Stimulated activated naive B cell treated with anti-CD40 and anti-IgM and Interleukin-4, amounts not matched to agents 10 μg/mL and 1 μg/mL and 100 μg/mL, for 72 hours (primary cell): ENCODE results near the gene TMEM175.
"Not testable (repeated sequence)": the region's sequence is repeated elsewhere in the genome, so short reads cannot be mapped to it uniquely, and the experiment has no call there.

ENCODE experiments used
- ATAC-seq, 2 donors: fragments of 150-1000 bp; cut with Tn5 transposase; replicated peaks; 2 replicates each; pipeline ENCODE4 v1.10.0; 2021; ENCODE audit warnings: moderate library complexity in 1 of 2
- DNase-seq: peaks from one replicate; pipeline ENCODE4 v3.0.0; 2021
- H3K27ac Mint-ChIP-seq: one replicate; pipeline ENCODE4 v1.8.0; 2022; ENCODE audit warnings: mild to moderate bottlenecking, mixed read lengths
- H3K27me3 Mint-ChIP-seq, 2 donors: one replicate each; pipeline ENCODE4 v1.8.0; 2022; ENCODE audit warnings: mixed read lengths in 2 of 2
- H3K36me3 Mint-ChIP-seq, 2 donors: one replicate each; pipeline ENCODE4 v1.8.0; 2022; ENCODE audit warnings: mixed read lengths in 2 of 2, mild to moderate bottlenecking in 1 of 2
- H3K4me1 Mint-ChIP-seq, 2 donors: one replicate each; pipeline ENCODE4 v1.8.0; 2022; ENCODE audit warnings: mixed read lengths in 2 of 2, mild to moderate bottlenecking in 1 of 2
- H3K4me3 Mint-ChIP-seq, 2 donors: one replicate each; pipeline ENCODE4 v1.8.0; 2022; ENCODE audit warnings: mild to moderate bottlenecking in 2 of 2, mixed read lengths in 2 of 2, moderate library complexity in 1 of 2
- H3K9me3 Mint-ChIP-seq, 2 donors: one replicate each; pipeline ENCODE4 v1.8.0; 2022; ENCODE audit warnings: mixed read lengths in 2 of 2, mild to moderate bottlenecking in 1 of 2

Gene TMEM175

GRCh38 chr4:991451-992296 is 59.4 kb downstream of the TMEM175 start:
- Mint-ChIP-seq H3K4me3 (no peak overlapping the region), H3K9me3 (no peaks in the 10 kb centered on the region), H3K27me3 (peaks cover 10 to 15% of the 10 kb centered on the region in 2 donors), H3K36me3 (peaks cover 8 to 13% of the 10 kb centered on the region in 2 donors), H3K4me1 (peaks cover 7 to 28% of the 10 kb centered on the region in 2 donors), H3K27ac (no peak overlapping the region)
- no peak for DNase-seq
- ATAC-seq, result no peak

- H3K36me3 Mint-ChIP-seq, result peaks cover 8 to 13% of the 10 kb centered on the region in 2 donors
- DNase-seq, result no peak
- ATAC-seq, result no peak
- H3K4me3 Mint-ChIP-seq, result peak overlapping the region in 1 of 2 donors; percentile 17
- no peaks in the 10 kb centered on the region for H3K9me3 Mint-ChIP-seq
- H3K27me3 Mint-ChIP-seq, result peaks cover 14 to 20% of the 10 kb centered on the region in 2 donors
- H3K27ac Mint-ChIP-seq, result no peak overlapping the region
- H3K4me1 Mint-ChIP-seq, result peaks cover 8 to 30% of the 10 kb centered on the region in 2 donors
Observed at GRCh38 chr4:992297-993110, 60.2 kb downstream of the TMEM175 start.

- peaks cover 8 to 13% of the 10 kb centered on the region in 2 donors for H3K36me3 Mint-ChIP-seq
- H3K27me3 Mint-ChIP-seq, result peaks cover 20 to 26% of the 10 kb centered on the region in 2 donors
- no peak for ATAC-seq
- no peak within 1 kb of the TSS for H3K27ac Mint-ChIP-seq
- no peak for DNase-seq
- peaks cover 6 to 30% of the 10 kb centered on the region in 2 donors for H3K4me1 Mint-ChIP-seq
- peak within 1 kb of the TSS in 1 of 2 donors; percentile 17 for H3K4me3 Mint-ChIP-seq
- no peaks in the 10 kb centered on the region for H3K9me3 Mint-ChIP-seq
Observed at GRCh38 chr4:993111-994029, 61.1 kb downstream of the TMEM175 start, which contains the start of gene SLC26A1. TSS of gene SLC26A1 (minus strand) at chr4:993404. CDS start at chr4:991703, 1,701 bp downstream.

- peaks cover 11 to 46% of the 10 kb centered on the region in 2 donors for H3K4me1 Mint-ChIP-seq
- ATAC-seq (no peak), DNase-seq (no peak)
- peaks cover 8 to 9% of the 10 kb centered on the region in 2 donors for H3K36me3 Mint-ChIP-seq
- H3K27me3 Mint-ChIP-seq, result peaks cover 31 to 38% of the 10 kb centered on the region in 2 donors
- peaks cover 0 to 1% of the 10 kb centered on the region in 2 donors for H3K9me3 Mint-ChIP-seq
- H3K4me3 Mint-ChIP-seq, result no peak overlapping the region
- H3K27ac Mint-ChIP-seq, result no peak overlapping the region
Observed at GRCh38 chr4:995311-996026, 63.2 kb downstream of the TMEM175 start.

- peaks cover 3 to 4% of the 10 kb centered on the region in 2 donors for H3K36me3 Mint-ChIP-seq
- peaks cover 35 to 40% of the 10 kb centered on the region in 2 donors for H3K27me3 Mint-ChIP-seq
- H3K9me3 Mint-ChIP-seq, result peaks cover 0 to 1% of the 10 kb centered on the region in 2 donors
- ATAC-seq, result no peak
- DNase-seq, result no peak
- peaks cover 11 to 53% of the 10 kb centered on the region in 2 donors for H3K4me1 Mint-ChIP-seq
- peak overlapping the region in 1 of 2 donors; percentile 28 for H3K4me3 Mint-ChIP-seq
- no peak overlapping the region for H3K27ac Mint-ChIP-seq
Observed at GRCh38 chr4:996030-996996, 64.1 kb downstream of the TMEM175 start.

- DNase-seq (no peak), ATAC-seq (no peak)
- peaks cover 11 to 56% of the 10 kb centered on the region in 2 donors for H3K4me1 Mint-ChIP-seq
- peak overlapping the region; percentile 63 for H3K27ac Mint-ChIP-seq
- peaks cover 0 to 1% of the 10 kb centered on the region in 2 donors for H3K9me3 Mint-ChIP-seq
- H3K27me3 Mint-ChIP-seq, result peaks cover 36 to 46% of the 10 kb centered on the region in 2 donors
- H3K4me3 Mint-ChIP-seq, result peak overlapping the region in 1 of 2 donors; percentile 0
- peaks cover 3 to 4% of the 10 kb centered on the region in 2 donors for H3K36me3 Mint-ChIP-seq
Observed at GRCh38 chr4:996997-997374, 64.7 kb downstream of the TMEM175 start.

- H3K27me3 Mint-ChIP-seq, result peaks cover 40 to 51% of the 10 kb centered on the region in 2 donors
- peaks cover 0 to 3% of the 10 kb centered on the region in 2 donors for H3K36me3 Mint-ChIP-seq
- no peak for DNase-seq
Observed at GRCh38 chr4:997375-998071, 65.3 kb downstream of the TMEM175 start.

GRCh38 chr4:998096-998691 is 65.9 kb downstream of the TMEM175 start:
- H3K27ac Mint-ChIP-seq, result no peak overlapping the region
- peaks cover 40 to 52% of the 10 kb centered on the region in 2 donors for H3K27me3 Mint-ChIP-seq
- ATAC-seq, result peak; percentile 8 to 10
- H3K4me3 Mint-ChIP-seq, result no peak overlapping the region
- DNase-seq, result no peak
- peaks cover 0 to 1% of the 10 kb centered on the region in 2 donors for H3K36me3 Mint-ChIP-seq
- peaks cover 13 to 48% of the 10 kb centered on the region in 2 donors for H3K4me1 Mint-ChIP-seq
- peaks cover 0 to 1% of the 10 kb centered on the region in 2 donors for H3K9me3 Mint-ChIP-seq

More at GRCh38 chr4:997375-998071, 65.3 kb downstream of the TMEM175 start:
- H3K9me3 Mint-ChIP-seq, result peaks cover 0 to 1% of the 10 kb centered on the region in 2 donors
- H3K4me3 Mint-ChIP-seq, result peak overlapping the region in 1 of 2 donors; percentile 19
- H3K4me1 Mint-ChIP-seq, result peaks cover 13 to 53% of the 10 kb centered on the region in 2 donors
- no peak overlapping the region for H3K27ac Mint-ChIP-seq
- peak; percentile 38 to 48 for ATAC-seq

GRCh38 chr4:999240-999863 is 67.1 kb downstream of the TMEM175 start:
- not testable (repeated sequence) for H3K4me3 Mint-ChIP-seq, H3K36me3 Mint-ChIP-seq, H3K27ac Mint-ChIP-seq

GRCh38 chr4:999882-1000425 is 67.7 kb downstream of the TMEM175 start:
- Mint-ChIP-seq H3K4me3 (no peak overlapping the region), H3K27ac (no peak overlapping the region)
- DNase-seq, result no peak

More at GRCh38 chr4:999240-999863, 67.1 kb downstream of the TMEM175 start:
- not testable (repeated sequence) for DNase-seq, ATAC-seq, H3K9me3 Mint-ChIP-seq
- peaks cover 46 to 63% of the 10 kb centered on the region in 2 donors for H3K27me3 Mint-ChIP-seq
- H3K4me1 Mint-ChIP-seq, result peaks cover 13 to 48% of the 10 kb centered on the region in 2 donors

More at GRCh38 chr4:999882-1000425, 67.7 kb downstream of the TMEM175 start:
- H3K4me1 Mint-ChIP-seq, result peaks cover 15 to 48% of the 10 kb centered on the region in 2 donors
- peaks cover 0 to 1% of the 10 kb centered on the region in 2 donors for H3K36me3 Mint-ChIP-seq
- peaks cover 0 to 1% of the 10 kb centered on the region in 2 donors for H3K9me3 Mint-ChIP-seq
- peaks cover 52 to 69% of the 10 kb centered on the region in 2 donors for H3K27me3 Mint-ChIP-seq
- ATAC-seq, result no peak
